Inflammatory macrophage treated with lipopolysaccharide for 4 hours (primary cell): ENCODE data around the gene BRPF1.
A peak's percentile ranks its signal among the peaks of the same experiment; 100 is the strongest.

ENCODE experiments used
- DNase-seq: peaks from one replicate; pipeline ENCODE4 v3.0.0-alpha.2; 2020

Gene BRPF1

DNA sequence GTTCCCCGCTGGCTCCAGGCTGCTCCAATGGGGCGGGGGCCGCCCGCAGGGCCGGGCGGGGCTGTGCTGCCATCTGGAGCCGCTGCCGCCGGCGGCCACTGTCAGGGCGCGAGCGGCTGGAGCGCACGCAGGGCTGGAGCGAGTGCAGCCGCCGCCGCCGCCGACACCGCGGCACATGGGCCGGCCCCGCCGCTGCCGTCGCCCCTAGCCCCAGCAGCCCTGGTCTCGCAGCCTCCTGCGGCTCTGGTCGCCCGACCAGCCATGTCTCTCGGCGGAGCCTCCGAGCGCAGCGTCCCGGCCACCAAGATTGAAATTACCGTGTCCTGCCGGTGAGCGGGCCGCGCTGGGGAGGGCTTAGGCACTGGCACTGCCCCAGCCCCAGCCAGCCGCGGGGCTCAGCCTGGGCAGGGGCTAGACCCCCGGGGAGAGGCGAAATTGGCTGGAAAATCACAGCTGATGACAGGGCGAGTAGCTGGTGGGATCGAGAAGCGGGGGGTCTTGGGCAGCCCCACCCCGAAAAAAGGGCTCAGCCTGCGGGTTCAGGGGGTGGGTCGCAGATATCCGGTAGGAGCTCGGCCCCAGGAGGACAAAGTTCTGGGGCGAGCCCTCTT is 27.7 kb upstream of the BRPF1 start, which contains the start of gene CPNE9:
Gene CPNE9 (plus strand): TSS at position 98 of the 611 bp plus-strand sequence. CDS start 164 bp downstream, at position 262.
- no peak for DNase-seq

- no peak for DNase-seq
Measured at GRCh38 chr3:9704347-9705322, 26.9 kb upstream of the BRPF1 start.

DNA sequence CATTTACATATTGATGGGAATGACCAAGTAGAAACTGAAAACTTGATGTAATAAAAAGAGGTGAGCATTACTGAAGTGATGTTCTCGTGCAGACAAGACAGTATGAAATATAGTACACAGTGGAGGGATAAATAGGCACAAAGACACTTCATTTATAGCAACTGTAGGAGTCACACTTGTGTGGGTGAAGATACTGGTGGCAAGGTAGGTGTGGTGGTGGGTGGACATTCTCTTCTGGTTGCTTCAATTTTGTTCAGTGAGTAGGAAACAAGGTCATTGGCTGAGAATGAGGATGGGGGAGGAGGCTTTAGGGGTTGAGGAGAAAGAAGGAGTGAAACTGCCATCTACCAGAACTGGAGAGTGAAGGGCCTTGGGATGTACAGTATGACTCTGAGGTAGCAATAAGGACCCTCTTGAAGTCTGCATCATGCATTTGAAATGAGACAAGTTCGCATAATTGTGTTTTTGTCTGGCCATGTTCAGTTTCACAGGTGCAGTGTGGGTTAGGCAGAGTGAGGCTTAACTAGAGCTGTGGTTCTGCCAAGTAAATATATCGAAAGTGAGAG is 21.3 kb upstream of the BRPF1 start:
- no peak for DNase-seq

GRCh38 chr3:9712415-9712814 is 19.1 kb upstream of the BRPF1 start:
- DNase-seq = no peak

GRCh38 chr3:9713142-9713541 is 18.4 kb upstream of the BRPF1 start:
- DNase-seq = no peak

DNA sequence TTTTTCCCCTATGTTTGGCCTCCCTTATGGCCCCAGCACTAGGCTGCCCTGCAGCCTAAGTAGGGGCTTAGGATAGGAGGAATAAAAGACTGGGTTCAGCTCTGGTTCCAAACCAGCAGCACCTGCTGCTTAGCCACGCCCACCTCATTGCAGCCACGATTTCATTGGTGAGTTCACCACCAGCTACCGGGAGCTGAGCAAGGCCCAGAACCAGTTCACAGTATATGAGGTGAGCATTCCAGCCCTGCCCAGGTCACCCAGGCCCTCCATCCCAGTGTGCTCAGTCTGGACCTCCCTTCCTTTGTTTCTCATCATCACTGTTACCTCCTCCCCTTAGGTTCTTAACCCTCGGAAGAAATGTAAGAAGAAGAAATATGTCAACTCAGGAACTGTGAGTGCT is 16.4 kb upstream of the BRPF1 start:
- no peak for DNase-seq

- DNase-seq = peak; percentile 94
Measured at GRCh38 chr3:9715764-9716437, 15.6 kb upstream of the BRPF1 start.

- DNase-seq = peak; percentile 74
Measured at GRCh38 chr3:9716801-9717555, 14.6 kb upstream of the BRPF1 start.

DNA sequence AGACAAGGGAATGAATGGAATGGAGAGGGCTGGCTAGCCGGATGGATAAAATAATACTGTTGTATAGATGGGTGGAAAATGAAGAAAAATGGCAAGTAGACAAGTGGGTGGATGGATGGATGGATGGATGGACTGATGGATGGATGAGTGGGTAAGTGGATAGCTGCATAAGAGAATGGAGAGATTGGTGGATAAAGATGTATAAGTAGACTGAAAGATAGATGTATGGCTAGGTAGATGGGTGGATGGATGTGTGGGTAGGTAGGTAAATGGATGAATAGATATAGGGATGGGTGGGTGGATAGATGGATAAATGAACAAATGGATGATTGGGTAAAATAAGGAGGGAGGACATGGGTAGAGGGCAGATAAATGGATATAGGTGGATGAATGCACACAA is 14.0 kb upstream of the BRPF1 start:
- DNase-seq = no peak

DNA sequence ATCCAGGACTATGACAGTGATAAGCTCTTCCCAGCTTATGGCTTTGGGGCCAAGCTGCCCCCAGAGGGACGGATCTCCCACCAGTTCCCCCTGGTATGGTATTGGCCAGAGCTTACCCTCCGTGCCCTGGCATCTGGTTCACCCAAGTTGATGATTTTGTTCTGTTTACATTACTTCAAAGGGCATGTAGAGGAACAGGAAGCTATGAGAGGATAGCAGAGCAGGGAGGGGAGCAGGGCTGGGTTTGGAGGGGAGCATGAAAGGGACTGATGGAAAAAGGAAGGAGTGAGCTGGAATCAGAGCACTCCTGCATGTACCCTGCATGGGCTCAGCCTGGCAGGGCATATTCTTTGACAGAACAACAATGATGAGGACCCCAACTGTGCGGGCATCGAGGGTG is 13.4 kb upstream of the BRPF1 start:
- DNase-seq = no peak

GRCh38 chr3:9721015-9721699 is 10.4 kb upstream of the BRPF1 start:
- no peak for DNase-seq

DNA sequence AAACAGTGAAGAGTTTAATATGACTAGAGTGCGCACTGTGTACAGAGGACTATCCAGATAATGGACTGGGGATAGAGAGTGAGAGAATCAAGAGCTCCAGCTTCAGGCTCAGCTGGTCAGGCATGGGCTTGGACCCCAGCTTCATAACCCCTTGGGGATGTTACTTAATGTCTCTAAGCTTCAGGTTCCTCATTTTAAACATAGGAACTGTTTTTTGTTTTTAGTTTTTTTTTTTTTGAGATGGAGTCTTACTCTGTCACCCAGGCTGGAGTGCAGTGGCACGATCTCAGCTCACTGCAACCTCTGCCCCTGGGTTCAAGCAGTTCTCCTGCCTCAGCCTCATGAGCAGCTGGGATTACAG is 9.9 kb upstream of the BRPF1 start:
- DNase-seq = peak; percentile 28

GRCh38 chr3:9725775-9726515 is 5.6 kb upstream of the BRPF1 start:
- DNase-seq = peak; percentile 30

- peak; percentile 47 for DNase-seq
Measured at GRCh38 chr3:9727041-9727595, 4.4 kb upstream of the BRPF1 start.

- peak; percentile 59 for DNase-seq
Measured at GRCh38 chr3:9727743-9728142, 3.8 kb upstream of the BRPF1 start.

DNA sequence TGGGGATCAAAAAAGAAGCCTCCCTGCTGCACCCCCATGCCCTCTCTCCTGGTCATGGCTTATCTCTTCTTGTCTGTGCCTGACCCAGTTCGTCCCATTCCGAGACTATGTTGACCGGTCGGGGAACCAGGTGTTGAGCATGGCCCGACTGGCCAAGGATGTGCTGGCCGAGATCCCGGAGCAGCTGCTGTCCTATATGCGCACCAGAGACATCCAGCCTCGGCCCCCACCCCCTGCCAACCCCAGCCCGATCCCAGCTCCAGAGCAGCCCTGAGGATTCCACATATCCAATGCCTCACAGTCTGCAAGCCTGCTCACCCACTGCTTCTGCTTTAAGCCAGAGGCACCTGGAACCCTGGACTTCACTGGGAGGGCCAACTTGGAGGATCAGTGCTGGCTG is 2.1 kb upstream of the BRPF1 start:
- DNase-seq = no peak

GRCh38 chr3:9730657-9731205 is 804 bp upstream of the BRPF1 start:
- peak; percentile 59 for DNase-seq

- DNase-seq = peak; percentile 67
Measured at GRCh38 chr3:9732080-9732739, 675 bp downstream of the BRPF1 start.

DNA sequence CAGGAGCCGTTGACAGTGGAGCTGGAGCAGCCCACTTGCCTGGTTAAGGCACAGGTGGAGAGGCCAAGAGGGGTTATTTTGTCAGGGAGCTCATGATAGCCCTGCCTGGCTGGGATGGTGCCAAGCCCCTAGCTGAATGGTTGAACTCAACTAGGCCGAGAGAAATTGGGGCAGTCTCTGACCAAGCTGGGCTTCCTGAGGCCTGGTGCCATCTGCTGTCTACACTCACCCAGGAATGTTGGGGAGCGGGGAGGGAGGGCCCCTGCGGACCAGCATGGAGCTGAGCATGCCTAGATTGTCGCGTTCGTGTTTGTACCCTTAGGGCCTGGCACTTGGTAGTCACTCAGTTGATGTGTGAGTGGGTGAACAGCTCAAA is 1.2 kb downstream of the BRPF1 start:
- DNase-seq = no peak

GRCh38 chr3:9736831-9737230 is 5.3 kb downstream of the BRPF1 start:
- DNase-seq = no peak
